HG02973 (cell line): ENCODE data around the gene CACYBP.
"Not testable (repeated sequence)": the region's sequence is repeated elsewhere in the genome, so short reads cannot be mapped to it uniquely, and the experiment has no call there.

Experiments
- ATAC-seq: cut with Tn5 transposase; IDR thresholded peaks from one replicate; pipeline ENCODE4 v1.9.1; 2021; ENCODE audit warnings: moderate library complexity; ENCODE audit not compliant: unreplicated experiment

CACYBP gene

DNA sequence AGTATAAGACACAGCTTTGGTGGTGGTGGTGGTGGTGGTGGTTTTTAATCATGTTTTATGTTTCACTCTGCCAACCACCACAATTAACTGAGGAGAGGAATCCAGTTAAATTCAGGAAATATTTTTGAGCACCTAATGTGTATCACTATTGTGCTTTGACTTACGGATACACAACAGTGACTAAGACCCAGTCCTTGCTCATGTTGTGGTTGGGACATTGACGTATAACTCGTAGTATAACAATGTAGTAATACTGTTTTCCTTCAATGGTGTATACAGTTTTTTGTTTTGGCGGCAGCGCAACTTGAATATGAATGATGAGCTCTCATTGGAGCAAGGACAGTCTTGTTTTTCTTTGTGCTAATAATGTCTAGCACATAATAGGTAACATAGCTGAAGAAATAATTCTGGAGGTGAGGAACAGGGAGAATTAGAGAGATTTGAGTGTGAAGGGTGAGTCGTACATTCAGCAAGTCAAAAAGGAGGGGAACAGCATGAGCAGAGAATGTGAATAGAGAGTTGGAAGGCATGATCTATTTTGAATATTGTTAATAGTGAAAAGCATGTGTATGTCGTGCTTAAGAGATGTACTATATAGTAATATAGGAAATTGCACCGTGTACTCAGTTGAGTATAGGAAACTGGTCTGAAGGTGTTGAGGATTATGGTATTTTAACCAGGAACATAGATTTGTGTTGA, 5.5 kb downstream of the CACYBP start:
- no peak for ATAC-seq

DNA sequence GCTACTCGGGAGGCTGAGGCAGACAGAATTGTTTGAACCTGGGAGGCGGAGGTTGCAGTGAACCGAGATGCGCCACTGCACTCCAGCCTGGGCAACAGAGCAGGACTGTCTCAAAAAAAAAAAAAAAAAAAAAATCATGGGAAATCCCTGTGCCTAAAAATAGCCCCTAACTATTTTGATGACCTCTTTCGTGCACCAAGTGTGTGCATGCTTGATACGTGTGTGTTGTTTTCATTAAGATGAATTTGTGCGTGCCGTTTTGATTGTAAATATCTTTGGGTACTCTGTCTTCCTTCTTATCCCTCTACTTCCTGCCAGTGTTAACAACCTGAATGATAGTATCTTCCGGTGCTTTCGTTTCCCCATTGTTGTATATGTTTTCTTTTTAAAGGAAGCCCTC, 9.8 kb downstream of the CACYBP start:
- no peak for ATAC-seq

GRCh38 chr1:175013445-175013844, 13.7 kb downstream of the CACYBP start:
- ATAC-seq: no peak

- no peak for ATAC-seq
These were observed 15.5 kb downstream of the CACYBP start for GRCh38 chr1:175015243-175015642.

DNA sequence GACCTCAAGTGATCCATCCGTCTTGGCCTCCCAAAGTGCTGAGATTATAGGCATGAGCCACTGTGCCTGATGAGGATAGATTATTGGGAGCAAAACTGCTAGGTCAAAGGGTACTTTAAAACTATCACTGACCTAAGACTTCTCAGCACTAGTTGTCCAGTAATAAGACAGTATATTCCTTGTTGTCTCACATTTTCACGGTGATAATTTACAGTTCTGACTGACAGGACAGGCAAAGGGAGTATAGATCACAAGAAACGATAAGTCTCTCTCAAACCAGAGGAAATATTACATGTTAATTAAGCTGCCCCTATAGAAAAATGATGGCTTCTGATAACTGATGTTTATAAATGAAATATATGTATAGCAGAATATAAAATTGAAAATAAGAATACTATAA, 19.8 kb downstream of the CACYBP start:
- no peak for ATAC-seq

- ATAC-seq: peak; percentile 89
These were observed 23.5 kb downstream of the CACYBP start, which contains the start of gene MRPS14 for GRCh38 chr1:175023043-175023921. Gene MRPS14 (minus strand): TSS chr1:175023425. CDS start chr1:175023408, 17 bp downstream.

GRCh38 chr1:175023922-175024242, 24.1 kb downstream of the CACYBP start:
- not testable (repeated sequence) for ATAC-seq

- ATAC-seq: no peak
These were observed 25.0 kb downstream of the CACYBP start for GRCh38 chr1:175024773-175025172.

DNA sequence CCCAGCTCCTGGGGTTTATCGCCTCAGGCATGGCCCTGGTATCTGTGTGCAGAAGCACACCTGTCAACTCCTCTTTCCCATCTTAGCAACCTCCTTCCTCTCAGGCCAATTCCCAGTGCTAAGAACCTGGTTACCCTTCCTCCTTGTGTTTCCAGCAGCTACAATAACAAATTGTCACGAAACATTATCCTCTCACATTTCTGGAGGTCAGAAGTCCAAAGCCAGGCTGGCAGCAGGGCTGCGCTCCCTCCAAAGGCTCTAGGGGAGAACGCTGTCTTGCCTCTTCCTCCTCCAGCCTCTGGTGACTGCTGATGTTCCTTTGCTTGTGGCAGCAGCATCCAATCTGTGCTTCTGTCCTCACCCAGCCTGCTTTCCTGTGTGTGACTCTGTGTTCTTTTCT, 34.2 kb downstream of the CACYBP start:
- ATAC-seq: no peak

DNA sequence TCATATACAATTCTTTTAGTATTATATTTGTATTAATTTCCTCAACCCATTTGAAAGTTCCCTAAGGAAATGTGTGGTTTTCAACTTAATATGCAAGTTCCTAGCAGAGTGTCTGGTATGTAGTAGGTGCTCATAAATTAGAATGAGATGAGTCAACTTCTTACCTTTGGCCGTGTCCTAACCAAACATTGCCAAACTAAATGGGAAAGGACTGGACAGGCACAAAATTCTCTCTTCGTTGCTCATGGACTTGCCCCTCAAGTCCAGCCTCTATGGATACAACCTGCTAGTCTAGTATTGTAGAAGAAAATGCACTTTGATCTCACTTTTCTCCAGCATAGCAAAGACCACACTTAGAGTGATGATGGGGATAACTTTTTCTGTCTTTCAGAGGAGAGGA, 35.0 kb downstream of the CACYBP start:
- ATAC-seq: no peak

DNA sequence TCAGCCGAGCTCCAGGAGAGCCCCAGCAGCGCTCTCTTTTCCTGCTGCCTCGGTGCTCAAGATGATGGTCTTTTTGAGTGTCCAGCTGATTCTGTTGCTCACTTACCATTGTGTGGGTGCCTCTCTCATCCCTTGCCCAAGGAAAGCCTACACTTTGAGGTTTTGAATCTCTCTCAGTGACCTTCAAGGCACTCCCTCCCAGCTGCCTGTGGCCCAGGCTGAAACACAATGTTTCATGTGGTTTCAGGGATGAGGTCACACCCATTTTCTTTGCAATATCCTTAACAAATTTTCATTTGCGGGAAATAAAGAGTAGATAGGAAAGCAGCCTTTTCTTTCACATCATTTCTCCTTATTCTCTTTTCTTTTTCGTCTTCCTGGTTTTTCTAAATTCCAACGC, 36.1 kb downstream of the CACYBP start:
- no peak for ATAC-seq

DNA sequence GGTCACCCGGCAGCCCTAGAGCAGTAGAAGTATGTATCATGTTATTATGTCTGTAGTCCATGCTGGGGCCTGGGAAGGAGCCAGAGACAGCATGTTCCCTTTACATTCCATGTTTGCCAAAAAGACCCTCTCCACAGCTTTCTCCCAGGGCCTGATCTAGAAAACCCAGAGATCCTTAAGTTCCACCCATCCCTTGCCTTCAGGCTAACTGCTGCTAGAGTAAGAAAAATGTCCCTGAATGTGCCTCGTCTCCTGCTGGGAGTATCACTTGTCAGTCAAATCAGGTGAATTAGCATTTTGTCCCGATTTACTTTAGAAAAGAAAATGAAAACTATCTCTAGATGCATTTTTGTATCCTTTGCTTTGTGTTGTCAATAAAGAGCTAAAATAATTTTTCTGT, 36.7 kb downstream of the CACYBP start:
- ATAC-seq: no peak

DNA sequence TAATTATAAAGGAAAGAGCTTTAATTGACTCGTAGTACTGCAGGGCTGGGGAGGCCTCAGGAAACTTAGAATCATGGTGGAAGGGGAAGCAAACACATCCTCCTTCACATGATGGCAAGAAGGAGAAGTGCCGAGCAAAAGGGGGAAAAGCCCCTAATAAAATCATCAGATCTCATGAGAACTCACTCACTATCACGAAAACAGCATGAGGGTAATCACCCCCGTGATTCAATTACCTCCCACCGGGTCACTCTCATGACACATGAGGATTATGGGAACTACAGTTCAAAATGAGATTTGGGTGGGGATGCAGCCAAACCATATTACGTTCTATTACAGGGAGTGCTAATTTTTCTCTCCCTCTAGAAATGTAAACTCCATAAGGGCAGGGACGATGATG, 37.7 kb downstream of the CACYBP start:
- no peak for ATAC-seq

DNA sequence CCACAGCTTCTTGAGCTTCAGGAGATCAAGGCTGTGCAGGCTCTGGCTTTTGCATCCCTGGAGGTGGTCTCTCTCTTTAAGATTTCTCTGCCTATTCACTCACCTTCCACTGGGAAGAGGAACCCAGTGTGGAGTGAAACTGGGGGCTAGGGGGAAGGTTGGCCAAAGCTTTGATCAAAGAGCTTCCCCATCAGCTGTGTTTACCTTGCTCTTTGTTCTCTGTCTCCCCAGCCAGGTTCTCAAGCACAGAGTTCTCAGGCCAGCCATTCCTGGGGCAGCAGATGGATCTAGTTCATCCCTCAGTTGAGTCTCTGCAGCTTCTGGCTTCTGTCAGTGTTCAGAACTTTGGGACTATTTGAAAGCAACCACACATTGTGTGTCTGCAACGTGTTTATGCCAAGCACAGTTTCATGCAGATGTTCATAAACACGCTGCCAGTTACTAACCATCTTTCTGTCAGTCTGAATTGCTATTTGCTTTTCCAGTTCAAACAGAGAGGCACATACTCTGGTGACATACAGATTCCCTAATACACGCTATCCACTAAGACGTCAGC, 40.7 kb downstream of the CACYBP start:
- no peak for ATAC-seq

- no peak for ATAC-seq
These were observed 42.9 kb downstream of the CACYBP start for GRCh38 chr1:175042650-175043049.

DNA sequence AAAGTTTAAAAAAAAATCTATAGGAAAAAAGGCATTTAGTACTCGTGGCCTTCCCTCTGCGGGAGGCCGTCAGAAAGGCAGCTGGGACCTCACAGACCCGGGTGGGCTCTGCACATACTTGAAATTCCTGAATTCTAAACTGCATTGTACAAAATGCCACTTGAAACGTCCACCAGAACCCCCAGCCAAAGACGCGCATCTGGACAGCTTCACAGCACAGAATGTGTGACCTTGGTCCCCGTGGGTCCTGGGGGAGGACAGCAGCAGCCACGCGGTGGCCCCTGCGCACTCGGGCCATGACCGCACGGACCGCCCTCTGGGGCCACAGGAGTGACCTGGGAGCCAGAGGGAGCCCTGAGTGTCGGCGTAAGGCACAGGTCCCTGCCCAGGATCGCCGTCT, 44.1 kb downstream of the CACYBP start:
- no peak for ATAC-seq

DNA sequence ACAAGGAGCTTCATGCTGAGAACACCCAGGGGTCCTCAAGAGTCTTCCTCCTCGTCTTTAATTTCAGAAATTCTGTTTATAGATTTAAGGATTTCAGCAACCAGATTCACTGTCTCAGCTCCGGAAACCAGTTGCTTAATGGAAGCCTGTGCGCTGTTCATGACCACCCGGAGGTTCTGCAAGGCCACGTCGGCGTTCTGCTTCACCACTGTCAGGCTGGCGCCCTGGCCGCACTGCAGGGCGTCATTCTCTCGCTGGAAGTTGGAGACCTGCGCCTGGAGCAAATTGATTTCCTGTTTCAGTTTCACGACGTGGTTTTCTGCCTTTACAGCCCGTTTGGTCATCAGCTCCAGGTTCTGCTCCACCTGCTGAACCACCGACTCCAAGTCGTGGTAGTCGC, 44.8 kb downstream of the CACYBP start:
- ATAC-seq: not testable (repeated sequence)

DNA sequence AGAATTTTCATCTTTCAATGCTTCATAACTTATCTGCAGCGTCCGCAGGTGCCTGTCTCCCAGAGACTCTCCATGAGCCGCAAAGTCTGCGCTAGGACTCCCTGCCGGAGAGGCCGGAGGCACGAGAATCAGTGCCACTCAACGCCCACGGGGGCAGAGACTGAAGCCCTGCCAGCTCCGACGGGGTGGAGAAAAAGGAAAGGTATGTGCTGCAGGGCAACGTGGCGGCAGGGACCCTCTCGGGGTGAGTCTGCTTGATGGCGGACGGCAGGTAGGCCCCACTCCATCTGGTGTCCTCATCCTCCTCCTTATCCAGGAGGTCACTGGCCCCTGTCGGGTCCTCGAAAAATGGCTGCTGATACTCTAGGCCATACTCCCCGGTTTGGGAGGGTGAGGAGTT, 45.4 kb downstream of the CACYBP start:
- ATAC-seq: no peak

GRCh38 chr1:175045519-175045918, 45.8 kb downstream of the CACYBP start:
- ATAC-seq: no peak

DNA sequence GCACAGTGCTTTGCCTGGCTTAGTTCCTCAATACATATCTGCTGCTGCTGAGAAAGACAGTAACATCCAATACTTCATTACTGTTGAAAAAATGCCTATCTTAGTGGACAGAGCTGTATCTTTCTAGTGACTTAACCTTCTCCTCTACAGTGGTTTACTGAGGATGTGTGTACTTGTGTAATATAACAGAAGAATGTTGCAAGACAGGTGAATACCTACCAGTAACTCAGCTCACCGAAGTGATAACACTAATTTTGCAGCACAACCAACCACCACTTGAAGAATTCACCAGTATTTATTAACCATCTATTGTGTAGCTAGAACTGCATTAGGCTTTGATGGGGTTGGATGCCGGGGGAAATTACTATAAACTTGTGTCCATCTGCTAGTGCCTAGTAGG, 51.2 kb downstream of the CACYBP start:
- ATAC-seq: no peak

GRCh38 chr1:175054736-175055135, 55.0 kb downstream of the CACYBP start:
- ATAC-seq: no peak
